Stimulated activated CD4-positive, alpha-beta T cell treated with anti-CD3 and anti-CD28 coated beads, Interleukin-12 subunit alpha, Interleukin-12 subunit beta, amount 100 ng/mL, for 4 hours (primary cell): ENCODE results near the gene SMARCD1.

Experiments used
- DNase-seq: peaks from one replicate; pipeline ENCODE4 v3.0.0-alpha.2; 2020

Gene SMARCD1

GRCh38 chr12:50057000-50057841 is 27.9 kb upstream of the SMARCD1 start, which contains the start of gene ASIC1:
Gene ASIC1, plus strand, starts transcription at chr12:50057596. Its CDS starts 1,171 bp downstream, at chr12:50058767.
- peak; percentile 59 for DNase-seq

- no peak for DNase-seq
Observed at GRCh38 chr12:50057896-50058670, 27.1 kb upstream of the SMARCD1 start.

- no peak for DNase-seq
Observed at GRCh38 chr12:50058743-50059312, 26.3 kb upstream of the SMARCD1 start.

- peak; percentile 37 for DNase-seq
Observed at GRCh38 chr12:50059440-50060119, 25.6 kb upstream of the SMARCD1 start.

- DNase-seq = no peak
Observed at GRCh38 chr12:50060120-50060468, 25.0 kb upstream of the SMARCD1 start.

- no peak for DNase-seq
Observed at GRCh38 chr12:50061171-50061570, 24.0 kb upstream of the SMARCD1 start.

- DNase-seq = no peak
Observed at GRCh38 chr12:50061946-50062686, 23.0 kb upstream of the SMARCD1 start.

- no peak for DNase-seq
Observed at GRCh38 chr12:50062728-50063460, 22.2 kb upstream of the SMARCD1 start.

- no peak for DNase-seq
Observed at GRCh38 chr12:50065726-50066310, 19.3 kb upstream of the SMARCD1 start.

- no peak for DNase-seq
Observed at GRCh38 chr12:50066402-50066801, 18.7 kb upstream of the SMARCD1 start.

- DNase-seq = no peak
Observed at GRCh38 chr12:50069069-50069468, 16.1 kb upstream of the SMARCD1 start.

- no peak for DNase-seq
Observed at GRCh38 chr12:50069539-50069938, 15.6 kb upstream of the SMARCD1 start.

- DNase-seq = peak; percentile 61
Observed at GRCh38 chr12:50070314-50071060, 14.7 kb upstream of the SMARCD1 start.

- no peak for DNase-seq
Observed at GRCh38 chr12:50072198-50072907, 12.8 kb upstream of the SMARCD1 start.

GRCh38 chr12:50073206-50073605 is 11.9 kb upstream of the SMARCD1 start:
- DNase-seq = no peak

- no peak for DNase-seq
Observed at GRCh38 chr12:50073712-50074111, 11.4 kb upstream of the SMARCD1 start.

GRCh38 chr12:50074936-50075807 is 10.0 kb upstream of the SMARCD1 start:
- peak; percentile 80 for DNase-seq

GRCh38 chr12:50075808-50076170 is 9.4 kb upstream of the SMARCD1 start:
- DNase-seq = no peak

GRCh38 chr12:50077099-50077498 is 8.0 kb upstream of the SMARCD1 start:
- no peak for DNase-seq
